Prostate gland (tissue), 2 donors: Measurements from ENCODE around the gene GUCY1B1. TPM values are rescaled to one million over a fixed set of nuclear protein-coding genes. Genes with fewer than 3 reads are reported as not detected.
A peak's percentile ranks its signal among the peaks of the same experiment; 100 is the strongest.

Experiments
- DNase-seq: peaks from one replicate; pipeline ENCODE4 v3.0.0-alpha.2; 2019; ENCODE audit warnings: low spot score
- H3K27ac ChIP-seq, 2 donors: fragments of 200-600 bp; sonication (generic); 2 replicates each; pipeline ENCODE4 v1.5.1; 2017 to 2019
- H3K27me3 ChIP-seq: fragments of 200-600 bp; sonication (generic); replicated peaks from 2 replicates; pipeline ENCODE4 v1.5.1; 2019; ENCODE audit not compliant: insufficient read depth
- H3K36me3 ChIP-seq, 2 donors: fragments of 200-600 bp; sonication (generic); 1 replicate in 1 of 2; 2 replicates in 1 of 2; pipeline versions ENCODE4 v1.5.1 to v1.8.1; 2017 to 2019
- H3K4me1 ChIP-seq: fragments of 200-600 bp; sonication (generic); replicated peaks from 2 replicates; pipeline ENCODE4 v1.5.1; 2019
- H3K4me3 ChIP-seq, 2 donors: fragments of 200-600 bp; sonication (generic); 2 replicates each; pipeline ENCODE4 v1.5.1; 2017 to 2019
- H3K9me3 ChIP-seq: fragments of 200-600 bp; sonication (generic); 2 replicates; pipeline ENCODE4 v1.5.1; 2017
- POLR2A ChIP-seq: fragments of 450-650 bp; IDR thresholded peaks from one replicate; pipeline ENCODE4 v1.6.1; 2016; ENCODE audit warnings: antibody characterized with exemption, mild to moderate bottlenecking
- POLR2AphosphoS5 ChIP-seq: sonication (generic); formaldehyde crosslinking; IDR thresholded peaks from one replicate; pipeline ENCODE4 v1.6.1; 2017; ENCODE audit warnings: antibody characterized with exemption
- WGBS: methylation state at CpG from one replicate; pipeline ENCODE4 v1.1.5; 2018; 5-methylcytosine and 5-hydroxymethylcytosine counted together
- intact Hi-C: fragments of 100-400 bp; cut with DNase I; formaldehyde crosslinking; loops from one replicate; pipeline ENCODE4 v1.14.2; 2022
- total RNA-seq, 2 donors: library from RNA; depleted of rRNA; stranded (reverse); fragments of >200 nt; gene quantifications; one replicate each; pipeline ENCODE4 v1.1.0, GENCODE V29; 2016
- TF ChIP-seq, protein P1 (sequence below), 4 experiments: fragments of 200-600 bp in 2 of 4; fragments of 450-650 bp in 2 of 4; sonication (generic) in 2 of 4; IDR thresholded peaks; 1 replicate in 3 of 4; 2 replicates in 1 of 4; pipeline ENCODE4 v1.5.1; 2016 to 2019; ENCODE audit warnings: antibody characterized with exemption in 4 of 4, mild to moderate bottlenecking in 2 of 4, moderate library complexity in 2 of 4

GUCY1B1 gene
- total RNA-seq, 2 donors from 2014 or later = 5.6 to 12.6 TPM

DNA sequence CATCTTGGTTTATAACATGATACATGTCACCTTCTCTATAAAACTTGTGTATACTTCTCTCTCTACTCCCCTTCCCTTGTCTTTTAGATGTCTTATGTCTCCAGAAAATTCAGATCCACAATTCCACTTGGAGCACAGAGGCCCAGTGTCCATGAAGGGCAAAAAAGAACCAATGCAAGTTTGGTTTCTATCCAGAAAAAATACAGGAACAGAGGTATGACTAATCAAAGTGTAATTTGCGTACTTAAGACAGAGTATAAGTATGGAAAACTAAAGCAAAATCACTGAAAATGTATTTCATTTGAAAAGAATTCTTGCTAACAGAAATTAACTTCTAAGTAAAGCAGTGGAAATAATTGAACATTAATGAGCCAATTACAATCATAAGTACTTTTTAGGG lies 46.2 kb downstream of the GUCY1B1 start:
- Histone ChIP-seq H3K9me3 (no peaks in the 10 kb centered on the region), H3K4me1 (no peaks in the 10 kb centered on the region), H3K27me3 (no peaks in the 10 kb centered on the region), H3K4me3 (no peak overlapping the region), H3K36me3 (no peaks in the 10 kb centered on the region), H3K27ac (no peak overlapping the region)
- intact Hi-C loops = no loop called here
- DNase-seq = no peak
- WGBS = 90% methylated on average over 1 of the region's 1 CpG
- TF ChIP-seq, protein P1, sequence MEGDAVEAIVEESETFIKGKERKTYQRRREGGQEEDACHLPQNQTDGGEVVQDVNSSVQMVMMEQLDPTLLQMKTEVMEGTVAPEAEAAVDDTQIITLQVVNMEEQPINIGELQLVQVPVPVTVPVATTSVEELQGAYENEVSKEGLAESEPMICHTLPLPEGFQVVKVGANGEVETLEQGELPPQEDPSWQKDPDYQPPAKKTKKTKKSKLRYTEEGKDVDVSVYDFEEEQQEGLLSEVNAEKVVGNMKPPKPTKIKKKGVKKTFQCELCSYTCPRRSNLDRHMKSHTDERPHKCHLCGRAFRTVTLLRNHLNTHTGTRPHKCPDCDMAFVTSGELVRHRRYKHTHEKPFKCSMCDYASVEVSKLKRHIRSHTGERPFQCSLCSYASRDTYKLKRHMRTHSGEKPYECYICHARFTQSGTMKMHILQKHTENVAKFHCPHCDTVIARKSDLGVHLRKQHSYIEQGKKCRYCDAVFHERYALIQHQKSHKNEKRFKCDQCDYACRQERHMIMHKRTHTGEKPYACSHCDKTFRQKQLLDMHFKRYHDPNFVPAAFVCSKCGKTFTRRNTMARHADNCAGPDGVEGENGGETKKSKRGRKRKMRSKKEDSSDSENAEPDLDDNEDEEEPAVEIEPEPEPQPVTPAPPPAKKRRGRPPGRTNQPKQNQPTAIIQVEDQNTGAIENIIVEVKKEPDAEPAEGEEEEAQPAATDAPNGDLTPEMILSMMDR (IDR thresholded peaks at IDR 0.05) = no peak
- TF ChIP-seq POLR2A (no peak), POLR2AphosphoS5 (no peak)

DNA sequence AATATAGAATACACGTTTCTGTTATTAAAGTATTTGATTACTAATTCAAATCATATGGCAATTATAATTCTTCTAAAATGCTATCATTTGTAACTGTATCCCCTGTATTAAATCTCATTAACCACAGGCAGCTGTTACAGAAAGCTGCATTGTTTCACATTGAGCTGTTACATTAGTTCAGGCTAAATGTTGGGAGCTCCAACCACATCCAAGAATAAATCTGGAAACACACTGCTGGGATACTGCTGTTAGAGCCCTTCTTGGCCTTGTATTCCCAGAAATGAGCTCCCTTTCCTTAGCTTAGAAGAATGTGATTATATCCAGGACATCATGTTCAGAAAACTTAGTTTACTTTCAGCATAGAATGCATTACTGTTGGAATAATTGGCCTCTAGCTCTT lies 48.2 kb downstream of the GUCY1B1 start:
- Histone ChIP-seq H3K27me3 (no peaks in the 10 kb centered on the region), H3K4me3 (no peak overlapping the region), H3K36me3 (no peaks in the 10 kb centered on the region), H3K4me1 (no peaks in the 10 kb centered on the region), H3K27ac (no peak overlapping the region), H3K9me3 (no peaks in the 10 kb centered on the region)
- intact Hi-C loops = no loop called here
- DNase-seq = no peak
- 51% methylated on average over 1 of the region's 1 CpG for WGBS
- TF ChIP-seq, protein P1 (IDR thresholded peaks at IDR 0.05) = no peak
- no peak for TF ChIP-seq POLR2A
- TF ChIP-seq POLR2AphosphoS5 = no peak

DNA sequence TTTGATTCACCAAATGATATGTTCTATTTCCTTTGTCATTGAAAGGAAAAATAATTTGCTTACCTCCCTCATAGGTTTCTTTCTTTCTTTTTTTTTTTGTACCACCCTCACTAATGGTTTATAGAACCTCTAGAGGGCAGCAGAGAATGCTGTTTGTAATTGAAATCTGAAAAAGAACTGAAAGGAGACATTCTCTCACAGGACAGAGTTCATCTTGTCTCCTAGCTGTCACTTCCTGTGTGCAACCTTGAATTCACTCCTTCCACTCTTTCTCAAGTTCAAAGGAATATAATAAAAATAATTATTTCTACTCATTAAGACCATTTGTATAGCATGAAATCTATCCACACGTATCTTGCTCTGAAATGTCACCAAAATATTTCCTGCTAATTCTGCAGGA lies 51.0 kb downstream of the GUCY1B1 start:
- Histone ChIP-seq H3K36me3 (no peaks in the 10 kb centered on the region), H3K4me3 (no peak overlapping the region), H3K9me3 (no peaks in the 10 kb centered on the region), H3K27me3 (no peaks in the 10 kb centered on the region), H3K4me1 (no peaks in the 10 kb centered on the region), H3K27ac (no peak overlapping the region)
- no peak for DNase-seq
- intact Hi-C loops = loop anchor here (2.0 kb wide), 1 partner anchor 143 kb away; the partner anchor contains the start of gene CTSO
- TF ChIP-seq POLR2A = no peak
- TF ChIP-seq, protein P1 (IDR thresholded peaks at IDR 0.05) = peak; percentile 30 to 66 (median 54)
- no peak for TF ChIP-seq POLR2AphosphoS5
- WGBS = 87% methylated on average over 1 of the region's 1 CpG

DNA sequence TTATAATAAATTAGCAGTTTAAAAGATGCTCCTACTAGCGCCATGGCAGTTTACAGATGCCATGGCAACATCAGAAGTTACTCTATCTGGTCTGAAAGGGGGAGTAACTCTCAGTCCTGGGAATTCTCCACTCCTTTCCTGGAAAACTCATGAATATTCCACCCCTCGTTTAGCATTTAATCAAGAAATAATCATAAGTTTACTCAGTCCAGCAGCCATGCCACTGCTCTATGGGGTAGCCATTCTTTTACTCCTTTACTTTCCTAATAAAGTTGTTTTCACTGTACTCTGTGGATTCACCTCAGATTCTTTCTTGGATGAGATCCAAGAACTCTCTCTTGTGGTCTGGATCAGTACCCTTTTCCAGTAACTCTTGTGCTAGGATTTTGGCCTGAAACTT lies 52.3 kb downstream of the GUCY1B1 start:
- Histone ChIP-seq H3K27me3 (no peaks in the 10 kb centered on the region), H3K4me3 (no peak overlapping the region), H3K27ac (no peak overlapping the region), H3K9me3 (no peaks in the 10 kb centered on the region), H3K36me3 (no peaks in the 10 kb centered on the region), H3K4me1 (no peaks in the 10 kb centered on the region)
- TF ChIP-seq POLR2AphosphoS5 = no peak
- TF ChIP-seq POLR2A = no peak
- TF ChIP-seq, protein P1 (IDR thresholded peaks at IDR 0.05) = no peak
- intact Hi-C loops = loop anchor here (2.0 kb wide), 1 partner anchor 142 kb away; the partner anchor contains the start of gene CTSO
- 81% methylated on average over 2 of the region's 2 CpGs for WGBS
- no peak for DNase-seq

DNA sequence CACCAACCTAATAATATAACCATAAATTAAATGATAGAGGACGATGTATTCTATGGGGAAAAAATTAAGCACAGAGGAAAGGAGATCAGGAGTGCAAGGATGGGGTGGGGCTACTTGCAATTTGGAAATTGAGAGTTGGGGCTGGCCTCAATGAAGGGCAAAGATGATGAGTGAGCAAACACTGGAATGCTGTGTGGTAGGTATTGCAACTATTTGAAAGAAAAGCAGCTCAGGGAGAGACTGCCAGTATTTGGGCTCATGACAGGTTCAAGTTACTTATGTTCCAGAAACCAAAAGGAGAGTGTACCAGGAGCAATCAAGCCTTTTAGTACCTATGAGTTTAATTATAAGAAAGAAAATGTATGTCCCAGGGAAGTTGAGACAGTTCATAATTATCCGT lies 59.8 kb downstream of the GUCY1B1 start:
- Histone ChIP-seq H3K27ac (no peak overlapping the region), H3K27me3 (no peaks in the 10 kb centered on the region), H3K4me1 (no peaks in the 10 kb centered on the region), H3K36me3 (no peaks in the 10 kb centered on the region), H3K4me3 (no peak overlapping the region), H3K9me3 (no peaks in the 10 kb centered on the region)
- intact Hi-C loops = no loop called here
- TF ChIP-seq POLR2AphosphoS5 = no peak
- TF ChIP-seq, protein P1 (IDR thresholded peaks at IDR 0.05) = no peak
- TF ChIP-seq POLR2A = no peak
- DNase-seq = no peak
- WGBS = 94% methylated on average over 2 of the region's 2 CpGs
